Aorta (tissue), 5 donors: ENCODE data around the gene LPCAT1. TPM values are rescaled to one million over a fixed set of nuclear protein-coding genes. Genes with fewer than 3 reads are reported as not detected.
A peak's percentile ranks its signal among the peaks of the same experiment; 100 is the strongest.

Experiments
- ATAC-seq: fragments of 200-7000 bp; cut with Tn5 transposase; one replicate; pipeline ENCODE4 v1.9.1; 2022; ENCODE audit warnings: moderate library complexity; ENCODE audit not compliant: low FRiP score
- DNase-seq, 2 donors: peaks; one replicate each; pipeline ENCODE4 v3.0.0-alpha.2; 2020
- H3K27ac ChIP-seq, 2 donors: one replicate each; pipeline ENCODE4 v1.5.1; 2013; ENCODE audit warnings: low read length in 2 of 2, mild to moderate bottlenecking in 2 of 2, moderate library complexity in 2 of 2, control low read depth in 1 of 2, inconsistent platforms in 1 of 2, low read depth in 1 of 2
- H3K27me3 ChIP-seq, 2 donors: one replicate each; pipeline ENCODE4 v1.6.1; 2013; ENCODE audit warnings: control low read depth in 1 of 2, low read length in 1 of 2, mild to moderate bottlenecking in 1 of 2, moderate library complexity in 1 of 2; ENCODE audit not compliant: insufficient read depth in 2 of 2, control insufficient read depth in 1 of 2
- H3K36me3 ChIP-seq, 2 donors: one replicate each; pipeline ENCODE4 v1.6.1; 2013; ENCODE audit warnings: control low read depth in 1 of 2, low read length in 1 of 2, mild to moderate bottlenecking in 1 of 2; ENCODE audit not compliant: insufficient read depth in 2 of 2, control insufficient read depth in 1 of 2
- H3K4me1 ChIP-seq, 2 donors: one replicate each; pipeline ENCODE4 v1.6.1; 2013; ENCODE audit warnings: low read length in 2 of 2, control low read depth in 1 of 2, mild to moderate bottlenecking in 1 of 2, moderate library complexity in 1 of 2; ENCODE audit not compliant: insufficient read depth in 2 of 2, control insufficient read depth in 1 of 2
- H3K4me3 ChIP-seq, 2 donors: one replicate each; pipeline ENCODE4 v1.5.1; 2013; ENCODE audit warnings: low read length in 2 of 2, control low read depth in 1 of 2, mild to moderate bottlenecking in 1 of 2
- H3K9me3 ChIP-seq: one replicate; pipeline ENCODE4 v1.6.1; 2013; ENCODE audit warnings: mild to moderate bottlenecking, low read length; ENCODE audit not compliant: control insufficient read depth
- WGBS, 2 donors: extraction: QIAGEN DNeasy Blood & Tissue Kit; methylation state at CpG; one replicate each; pipeline ENCODE4 v1.1.7; 2013; 5-methylcytosine and 5-hydroxymethylcytosine counted together
- intact Hi-C, 2 donors: fragments of 100-400 bp; cut with DNase I; formaldehyde crosslinking; loops; one replicate each; pipeline versions ENCODE4 v1.14.2 to v1.15.0; 2022
- polyA plus RNA-seq, 2 donors: library from polyadenylated mRNA; stranded (reverse); fragments of 200-250 nt; gene quantifications; one replicate each; pipeline ENCODE4 v1.2.3, GENCODE V29; 2013
- total RNA-seq, 2 donors: library from RNA; stranded (reverse); fragmentation: NEBNext Ultra II Directional; extraction: Animal tissue kit (Norgen Biotek cat#: 25700); gene quantifications; one replicate each; pipeline ENCODE4 v1.2.1, GENCODE V29; 2021
- donor health status: healthy with polysubstance abuse.
- donor health status: Bipolar disorder and iron deficiency.
- donor health status: DM: no; HTN: no; CAD: no.
- donor health status: DM: no; HTN: no; CAD: no.
- donor health status: DM: yes; HTN: yes; CAD: no.

Gene LPCAT1
- total and polyA plus RNA-seq, 4 donors = 6.4 to 68.7 (median 36.4) TPM

- H3K27me3 ChIP-seq = no peaks in the 10 kb centered on the region
- H3K27ac ChIP-seq = no peak overlapping the region
- ATAC-seq (no peak), DNase-seq (peak; percentile 38 to 67)
- no peaks in the 10 kb centered on the region for H3K4me1 ChIP-seq
- H3K36me3 ChIP-seq = no peaks in the 10 kb centered on the region
- WGBS, 2 donors = 89 to 91% methylated on average over 8 to 9 of the region's 9 CpGs
- no peaks in the 10 kb centered on the region for H3K9me3 ChIP-seq
- H3K4me3 ChIP-seq = no peak overlapping the region
- intact Hi-C loops = loop anchor here in 1 of 2 donors (10.0 kb wide), 1 partner anchor 182 kb away; the partner anchor contains the start of gene CLPTM1L
These were observed 2.9 kb upstream of the LPCAT1 start for GRCh38 chr5:1526681-1527131.

GRCh38 chr5:1526190-1526631 is 2.5 kb upstream of the LPCAT1 start:
- DNase-seq (peak; percentile 39 to 58), ATAC-seq (no peak)
- no peaks in the 10 kb centered on the region for H3K27me3 ChIP-seq
- no peak overlapping the region for H3K27ac ChIP-seq
- no peaks in the 10 kb centered on the region for H3K36me3 ChIP-seq
- H3K4me1 ChIP-seq = no peaks in the 10 kb centered on the region
- no peaks in the 10 kb centered on the region for H3K9me3 ChIP-seq
- H3K4me3 ChIP-seq = no peak overlapping the region
- intact Hi-C loops = loop anchor here in 1 of 2 donors (10.0 kb wide), 1 partner anchor 181 kb away; the partner anchor contains the start of gene CLPTM1L
- WGBS, 2 donors = 95 to 96% methylated on average over 7 of the region's 7 CpGs

- H3K4me3 ChIP-seq = no peak overlapping the region
- intact Hi-C loops = loop anchor here in 1 of 2 donors (2.0 to 10.0 kb wide), 2 partner anchors 109 to 181 kb away; partner anchors contain the start of gene CLPTM1L
- WGBS, 2 donors = 87 to 97% methylated on average over 8 of the region's 8 CpGs
- no peaks in the 10 kb centered on the region for H3K36me3 ChIP-seq
- DNase-seq (peak; percentile 14 to 38), ATAC-seq (no peak)
- no peak overlapping the region for H3K27ac ChIP-seq
- H3K27me3 ChIP-seq = no peaks in the 10 kb centered on the region
- H3K9me3 ChIP-seq = no peaks in the 10 kb centered on the region
- H3K4me1 ChIP-seq = no peaks in the 10 kb centered on the region
These were observed 1.9 kb upstream of the LPCAT1 start for GRCh38 chr5:1525624-1526189.

GRCh38 chr5:1524799-1525623 is 1.3 kb upstream of the LPCAT1 start:
- Histone ChIP-seq H3K4me3 (no peak overlapping the region), H3K9me3 (no peaks in the 10 kb centered on the region), H3K27ac (no peak overlapping the region), H3K36me3 (no peaks in the 10 kb centered on the region), H3K27me3 (no peaks in the 10 kb centered on the region), H3K4me1 (no peaks in the 10 kb centered on the region)
- WGBS, 2 donors = 93 to 94% methylated on average over 20 of the region's 20 CpGs
- intact Hi-C loops = loop anchor here in 1 of 2 donors (2.0 to 10.0 kb wide), 3 partner anchors 67 to 180 kb away; partner anchors contain the start of gene CLPTM1L
- DNase-seq = peak; percentile 48 to 69
- ATAC-seq = peak; percentile 2

- ATAC-seq (peak; percentile 27), DNase-seq (no peak)
- intact Hi-C loops = loop anchor here in 1 of 2 donors (2.0 to 10.0 kb wide), 3 partner anchors 68 to 180 kb away; partner anchors contain the start of gene CLPTM1L
- peak overlapping the region; percentile 97 to 100 for H3K4me3 ChIP-seq
- no peaks in the 10 kb centered on the region for H3K4me1 ChIP-seq
- H3K27me3 ChIP-seq = no peaks in the 10 kb centered on the region
- H3K27ac ChIP-seq = no peak overlapping the region
- H3K36me3 ChIP-seq = no peaks in the 10 kb centered on the region
- H3K9me3 ChIP-seq = no peaks in the 10 kb centered on the region
- WGBS, 2 donors = 73 to 81% methylated on average over 13 of the region's 13 CpGs
These were observed 680 bp upstream of the LPCAT1 start for GRCh38 chr5:1524481-1524798.

GRCh38 chr5:1523480-1523792 is 324 bp downstream of the LPCAT1 start:
- ATAC-seq = no peak
- Histone ChIP-seq H3K36me3 (no peaks in the 10 kb centered on the region), H3K4me1 (no peaks in the 10 kb centered on the region), H3K9me3 (no peaks in the 10 kb centered on the region), H3K27ac (peak overlapping the region in 1 of 2 donors; percentile 9), H3K4me3 (peak overlapping the region; percentile 97 to 100), H3K27me3 (no peaks in the 10 kb centered on the region)
- WGBS, 2 donors = 1% methylated on average over 23 to 48 of the region's 48 CpGs
- DNase-seq = peak in 1 of 2 donors; percentile 54
- intact Hi-C loops = loop anchor here in 1 of 2 donors (5.0 to 10.0 kb wide), 2 partner anchors 69 to 179 kb away; partner anchors contain the start of gene CLPTM1L

GRCh38 chr5:1522601-1523479 is 920 bp downstream of the LPCAT1 start:
- Histone ChIP-seq H3K9me3 (no peaks in the 10 kb centered on the region), H3K27ac (no peak overlapping the region), H3K4me3 (peak overlapping the region; percentile 97 to 100), H3K36me3 (no peaks in the 10 kb centered on the region), H3K4me1 (no peaks in the 10 kb centered on the region), H3K27me3 (no peaks in the 10 kb centered on the region)
- whole genome bisulfite sequencing, 2 donors = 3% methylated on average over 54 to 63 of the region's 63 CpGs
- intact Hi-C loops = loop anchor here in 1 of 2 donors (5.0 to 10.0 kb wide), 2 partner anchors 69 to 178 kb away; partner anchors contain the start of gene CLPTM1L
- ATAC-seq (no peak), DNase-seq (peak; percentile 52 to 82)
